Upper lobe of left lung (tissue), 6 donors: ENCODE results near the gene P2RX3. TPM values are rescaled to one million over a fixed set of nuclear protein-coding genes. Genes with fewer than 3 reads are reported as not detected.

Source experiments
- ATAC-seq, 2 donors: fragments of 200-7000 bp; cut with Tn5 transposase; one replicate each; pipeline ENCODE4 v1.9.1; 2022; ENCODE audit warnings: mild to moderate bottlenecking in 2 of 2, moderate library complexity in 2 of 2; ENCODE audit not compliant: low FRiP score in 2 of 2
- DNase-seq, 2 donors: peaks; one replicate each; pipeline ENCODE4 v3.0.0-alpha.2; 2019 to 2020
- H3K27ac ChIP-seq, 4 donors: fragments of 200-600 bp; sonication (generic); one replicate each; pipeline ENCODE4 v1.5.1; 2016 to 2019
- H3K27me3 ChIP-seq, 4 donors: fragments of 200-600 bp; sonication (generic); one replicate each; pipeline ENCODE4 v1.5.1; 2017 to 2019
- H3K36me3 ChIP-seq, 4 donors: fragments of 200-600 bp; sonication (generic); one replicate each; pipeline ENCODE4 v1.5.1; 2016 to 2019
- H3K4me1 ChIP-seq, 4 donors: fragments of 200-600 bp; sonication (generic); one replicate each; pipeline ENCODE4 v1.5.1; 2018 to 2019
- H3K4me3 ChIP-seq, 4 donors: fragments of 200-600 bp; sonication (generic); one replicate each; pipeline ENCODE4 v1.5.1; 2017 to 2019; ENCODE audit warnings: mild to moderate bottlenecking in 2 of 4, moderate library complexity in 1 of 4
- H3K9me3 ChIP-seq, 4 donors: fragments of 200-600 bp; sonication (generic); one replicate each; pipeline ENCODE4 v1.5.1; 2018 to 2019
- CTCF ChIP-seq, 6 experiments: fragments of 450-650 bp in 4 of 6; fragments of 200-600 bp in 2 of 6; sonication (generic) in 2 of 6; IDR thresholded peaks; one replicate each; pipeline ENCODE4 v1.5.1; 2016 to 2019; ENCODE audit warnings: antibody characterized with exemption in 6 of 6
- EP300 ChIP-seq, 4 donors: sonication (generic); formaldehyde crosslinking; IDR thresholded peaks; one replicate each; pipeline ENCODE4 v1.5.1; 2017; ENCODE audit warnings: antibody characterized with exemption in 4 of 4, control low read depth in 2 of 4
- POLR2A ChIP-seq, 4 donors: fragments of 450-650 bp; IDR thresholded peaks; one replicate each; pipeline ENCODE4 v1.5.1; 2016 to 2017; ENCODE audit warnings: antibody characterized with exemption in 4 of 4, mild to moderate bottlenecking in 2 of 4
- POLR2AphosphoS5 ChIP-seq, 2 donors: sonication (generic); formaldehyde crosslinking; IDR thresholded peaks; one replicate each; pipeline ENCODE4 v1.5.1; 2017; ENCODE audit warnings: antibody characterized with exemption in 2 of 2
- WGBS, 2 donors: methylation state at CpG; one replicate each; pipeline ENCODE4 v1.1.5; 2017 to 2018; 5-methylcytosine and 5-hydroxymethylcytosine counted together
- total RNA-seq, 6 donors: library from RNA; depleted of rRNA in 4 of 6; stranded (reverse); fragments of >200 nt in 4 of 6; gene quantifications; one replicate each; pipeline versions ENCODE4 v1.1.0 to v1.2.1, GENCODE V29; 2016 to 2021
- donor health status: DM: no; HTN: no; CAD: no; lungs with moderate emphysema.
- donor health status: DM: no; HTN: yes; CAD: no; lungs with severe emphysema.

The P2RX3 gene
- total RNA-seq, 6 donors from 2014 or later, result not detected

- ATAC-seq (no peak), DNase-seq (peak in 1 of 2 donors; percentile 41)
- peaks cover 14 to 16% (median 15%) of the 10 kb centered on the region in 4 donors for H3K4me1 ChIP-seq
- peaks cover 26 to 81% (median 53%) of the 10 kb centered on the region in 4 donors for H3K36me3 ChIP-seq
- 92 to 94% methylated on average over 16 to 18 of the region's 18 CpGs for whole genome bisulfite sequencing, 2 donors
- H3K4me3 ChIP-seq, result no peak overlapping the region
- H3K9me3 ChIP-seq, result no peaks in the 10 kb centered on the region
- H3K27me3 ChIP-seq, result no peaks in the 10 kb centered on the region
- H3K27ac ChIP-seq, result no peak overlapping the region
- no peak for TF ChIP-seq EP300 (IDR thresholded peaks at IDR 0.05)
- no peak for TF ChIP-seq POLR2AphosphoS5 (IDR thresholded peaks at IDR 0.05)
- TF ChIP-seq CTCF (IDR thresholded peaks at IDR 0.05), result no peak
- TF ChIP-seq POLR2A (IDR thresholded peaks at IDR 0.05), result no peak
These were observed 71.4 kb downstream of the P2RX3 start for GRCh38 chr11:57409321-57410100.

- Histone ChIP-seq H3K36me3 (peaks cover 33 to 89% (median 61%) of the 10 kb centered on the region in 4 donors), H3K27ac (no peak overlapping the region), H3K4me3 (no peak overlapping the region), H3K9me3 (no peaks in the 10 kb centered on the region), H3K27me3 (no peaks in the 10 kb centered on the region), H3K4me1 (peaks cover 14 to 16% (median 15%) of the 10 kb centered on the region in 4 donors)
- DNase-seq (no peak), ATAC-seq (no peak)
- TF ChIP-seq EP300 (IDR thresholded peaks at IDR 0.05) (no peak), POLR2AphosphoS5 (IDR thresholded peaks at IDR 0.05) (no peak), CTCF (IDR thresholded peaks at IDR 0.05) (no peak), POLR2A (IDR thresholded peaks at IDR 0.05) (no peak)
These were observed 72.1 kb downstream of the P2RX3 start for GRCh38 chr11:57410287-57410686.

- H3K4me1 ChIP-seq, result peaks cover 5 to 12% (median 12%) of the 10 kb centered on the region in 4 donors
- 88 to 97% methylated on average over 4 of the region's 4 CpGs for WGBS, 2 donors
- H3K27me3 ChIP-seq, result no peaks in the 10 kb centered on the region
- no peak for DNase-seq
- no peak for TF ChIP-seq POLR2AphosphoS5 (IDR thresholded peaks at IDR 0.05)
- no peak for TF ChIP-seq POLR2A (IDR thresholded peaks at IDR 0.05)
- no peak for TF ChIP-seq CTCF (IDR thresholded peaks at IDR 0.05)
- TF ChIP-seq EP300 (IDR thresholded peaks at IDR 0.05), result no peak
- H3K9me3 ChIP-seq, result no peaks in the 10 kb centered on the region
- peaks cover 48 to 98% (median 70%) of the 10 kb centered on the region in 4 donors for H3K36me3 ChIP-seq
- no peak overlapping the region for H3K27ac ChIP-seq
- no peak for ATAC-seq
- H3K4me3 ChIP-seq, result no peak overlapping the region
These were observed 75.5 kb downstream of the P2RX3 start for GRCh38 chr11:57413681-57414080.

GRCh38 chr11:57414612-57415212, 76.6 kb downstream of the P2RX3 start:
- no peaks in the 10 kb centered on the region for H3K27me3 ChIP-seq
- H3K9me3 ChIP-seq, result no peaks in the 10 kb centered on the region
- peaks cover 38 to 97% (median 66%) of the 10 kb centered on the region in 4 donors for H3K36me3 ChIP-seq
- peaks cover 5 to 12% (median 12%) of the 10 kb centered on the region in 4 donors for H3K4me1 ChIP-seq
- no peak for ATAC-seq
- WGBS, 2 donors, result 97 to 98% methylated on average over 10 to 11 of the region's 11 CpGs
- no peak for TF ChIP-seq CTCF (IDR thresholded peaks at IDR 0.05)
- no peak for TF ChIP-seq POLR2A (IDR thresholded peaks at IDR 0.05)
- TF ChIP-seq EP300 (IDR thresholded peaks at IDR 0.05), result no peak
- TF ChIP-seq POLR2AphosphoS5 (IDR thresholded peaks at IDR 0.05), result no peak
- no peak overlapping the region for H3K27ac ChIP-seq
- no peak overlapping the region for H3K4me3 ChIP-seq
- DNase-seq, result no peak
